HepG2 (cell line): Measurements from ENCODE around the gene PHKG2.

Experiments used
- JUNB ChIP-seq: sonication (generic); formaldehyde crosslinking; IDR thresholded peaks from 2 replicates; pipeline ENCODE4 v1.8.0; 2022; ENCODE audit warnings: missing genetic modification reagents, mild to moderate bottlenecking, borderline replicate concordance
- NFRKB ChIP-seq: fragments of 450-650 bp; IDR thresholded peaks from 2 replicates; pipeline ENCODE4 v1.6.1; 2017
- POLR2A ChIP-seq, 2 experiments: IDR thresholded peaks; 2 replicates each; pipeline ENCODE4 v1.6.1; 2011; ENCODE audit warnings: low read depth in 2 of 2, low read length in 2 of 2, mild to moderate bottlenecking in 1 of 2, moderate library complexity in 1 of 2; ENCODE audit not compliant: insufficient read depth in 1 of 2
- POLR2AphosphoS5 ChIP-seq: IDR thresholded peaks from 2 replicates; pipeline ENCODE4 v1.6.1; 2012; ENCODE audit warnings: low read depth, low read length
- RAD21 ChIP-seq: fragments of 450-650 bp; formaldehyde crosslinking; IDR thresholded peaks from 2 replicates; pipeline ENCODE4 v1.5.0; 2020; ENCODE audit warnings: mild to moderate bottlenecking
- SRSF1 ChIP-seq: fragments of 200-400 bp; formaldehyde crosslinking; optimal IDR thresholded peaks from 2 replicates; pipeline ENCODE3; 2017; ENCODE audit warnings: mild to moderate bottlenecking, low read depth, low read length, moderate library complexity
- ZFP41 ChIP-seq: sonication (generic); formaldehyde crosslinking; IDR thresholded peaks from 2 replicates; pipeline ENCODE4 v1.4.0; 2020; ENCODE audit warnings: mild to moderate bottlenecking, missing genetic modification reagents, borderline replicate concordance
- ZNF589 ChIP-seq: sonication (generic); formaldehyde crosslinking; conservative IDR thresholded peaks from 2 replicates; pipeline ENCODE4 v1.8.0; 2022; ENCODE audit warnings: mild to moderate bottlenecking, moderate library complexity, missing genetic modification reagents
- ZNF709 ChIP-seq: sonication (generic); formaldehyde crosslinking; IDR thresholded peaks from 2 replicates; pipeline ENCODE4 v1.5.0; 2020; ENCODE audit warnings: mild to moderate bottlenecking, missing genetic modification reagents
- ZNF768 ChIP-seq: sonication (generic); formaldehyde crosslinking; IDR thresholded peaks from 2 replicates; pipeline ENCODE4 v1.4.0; 2020; ENCODE audit warnings: missing genetic modification reagents
- TF ChIP-seq, protein P1 (sequence below): sonication (generic); formaldehyde crosslinking; IDR thresholded peaks from 2 replicates; pipeline ENCODE4 v1.9.0; 2022; ENCODE audit warnings: missing genetic modification reagents, mild to moderate bottlenecking, borderline replicate concordance

- TF ChIP-seq ZNF768: no peak
- no peak for TF ChIP-seq NFRKB
- TF ChIP-seq, protein P1, sequence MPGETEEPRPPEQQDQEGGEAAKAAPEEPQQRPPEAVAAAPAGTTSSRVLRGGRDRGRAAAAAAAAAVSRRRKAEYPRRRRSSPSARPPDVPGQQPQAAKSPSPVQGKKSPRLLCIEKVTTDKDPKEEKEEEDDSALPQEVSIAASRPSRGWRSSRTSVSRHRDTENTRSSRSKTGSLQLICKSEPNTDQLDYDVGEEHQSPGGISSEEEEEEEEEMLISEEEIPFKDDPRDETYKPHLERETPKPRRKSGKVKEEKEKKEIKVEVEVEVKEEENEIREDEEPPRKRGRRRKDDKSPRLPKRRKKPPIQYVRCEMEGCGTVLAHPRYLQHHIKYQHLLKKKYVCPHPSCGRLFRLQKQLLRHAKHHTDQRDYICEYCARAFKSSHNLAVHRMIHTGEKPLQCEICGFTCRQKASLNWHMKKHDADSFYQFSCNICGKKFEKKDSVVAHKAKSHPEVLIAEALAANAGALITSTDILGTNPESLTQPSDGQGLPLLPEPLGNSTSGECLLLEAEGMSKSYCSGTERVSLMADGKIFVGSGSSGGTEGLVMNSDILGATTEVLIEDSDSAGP (CRISPR knock-in tag): no peak
- no peak for TF ChIP-seq ZNF709
- TF ChIP-seq ZNF589 (CRISPR knock-in tag): no peak
- TF ChIP-seq ZFP41 (CRISPR knock-in tag): no peak
- TF ChIP-seq POLR2AphosphoS5: no peak
- no peak for TF ChIP-seq JUNB (CRISPR knock-in tag)
- 0 out of 4 replicates have a peak, but pooled peaks of 1 of the 2 experiments have one; percentile 27 for TF ChIP-seq POLR2A (IDR thresholded peaks at IDR 0.05; ENCODE audit: insufficient read depth in 1 of 2, low read depth in 2 of 2, low read length in 2 of 2)
- no peak for TF ChIP-seq SRSF1
- no peak for TF ChIP-seq RAD21 (CRISPR knock-in tag)
Observed at GRCh38 chr16:30785126-30786106, 37.2 kb downstream of the PHKG2 start.
